ENCODE measurements around the gene BLM. TPM values are rescaled to one million over a fixed set of nuclear protein-coding genes. Genes with fewer than 3 reads are reported as not detected.

Gene BLM
- total and polyA plus RNA-seq, 4 donors: 2.2 to 8.7 (median 3.8) TPM

- H3K36me3 ChIP-seq (ENCODE audit: control insufficient read depth in 4 of 4, insufficient read depth in 4 of 4, low read length in 4 of 4): no peaks in the 10 kb centered on the region
- no peak for ATAC-seq (ENCODE audit: insufficient read depth, low FRiP score)
Observed at GRCh38 chr15:90701880-90702630, 15.1 kb upstream of the BLM start.

GRCh38 chr15:90703455-90703854 lies 13.7 kb upstream of the BLM start:
- 93 to 96% methylated on average over 5 of the region's 5 CpGs for WGBS, 2 donors

More at GRCh38 chr15:90701880-90702630, 15.1 kb upstream of the BLM start:
- DNase-seq: no peak
- Histone ChIP-seq H3K9me3 (ENCODE audit: control insufficient read depth in 4 of 4, insufficient read depth in 3 of 4, low read length in 3 of 4) (no peaks in the 10 kb centered on the region), H3K4me3 (no peak overlapping the region), H3K9ac (ENCODE audit: insufficient read depth in 1 of 2, low read length in 2 of 2) (no peak overlapping the region), H3K27me3 (ENCODE audit: control insufficient read depth in 3 of 3, insufficient read depth in 3 of 3, low read length in 2 of 3) (no peaks in the 10 kb centered on the region), H3K4me1 (ENCODE audit: control insufficient read depth in 5 of 5, insufficient read depth in 5 of 5, low read length in 5 of 5) (no peaks in the 10 kb centered on the region), H3K27ac (ENCODE audit: low read depth in 1 of 2, low read length in 1 of 2) (no peak overlapping the region)
- 60 to 74% methylated on average over 9 of the region's 9 CpGs for WGBS, 2 donors
- TF ChIP-seq CTCF (IDR thresholded peaks at IDR 0.05; ENCODE audit: control extremely low read depth, extremely low read depth): peak; percentile 2

GRCh38 chr15:90705212-90705611 lies 11.9 kb upstream of the BLM start:
- H3K27me3 ChIP-seq (ENCODE audit: control insufficient read depth in 3 of 3, insufficient read depth in 3 of 3, low read length in 2 of 3): no peaks in the 10 kb centered on the region
- H3K9me3 ChIP-seq (ENCODE audit: control insufficient read depth in 4 of 4, insufficient read depth in 3 of 4, low read length in 3 of 4): no peaks in the 10 kb centered on the region
- TF ChIP-seq CTCF (IDR thresholded peaks at IDR 0.05; ENCODE audit: control extremely low read depth, extremely low read depth): no peak
- no peaks in the 10 kb centered on the region for H3K36me3 ChIP-seq (ENCODE audit: control insufficient read depth in 4 of 4, insufficient read depth in 4 of 4, low read length in 4 of 4)
- peaks cover 0 to 2% (median 0%) of the 10 kb centered on the region in 5 donors for H3K4me1 ChIP-seq (ENCODE audit: control insufficient read depth in 5 of 5, insufficient read depth in 5 of 5, low read length in 5 of 5)
- H3K4me3 ChIP-seq: no peak overlapping the region
- WGBS, 2 donors: 85 to 96% methylated on average over 4 of the region's 4 CpGs
- DNase-seq (no peak), ATAC-seq (ENCODE audit: insufficient read depth, low FRiP score) (no peak)
- H3K9ac ChIP-seq (ENCODE audit: insufficient read depth in 1 of 2, low read length in 2 of 2): no peak overlapping the region
- H3K27ac ChIP-seq (ENCODE audit: low read depth in 1 of 2, low read length in 1 of 2): no peak overlapping the region

More at GRCh38 chr15:90703455-90703854, 13.7 kb upstream of the BLM start:
- H3K9me3 ChIP-seq (ENCODE audit: control insufficient read depth in 4 of 4, insufficient read depth in 3 of 4, low read length in 3 of 4): no peaks in the 10 kb centered on the region
- no peak for TF ChIP-seq CTCF (IDR thresholded peaks at IDR 0.05; ENCODE audit: control extremely low read depth, extremely low read depth)
- ATAC-seq (ENCODE audit: insufficient read depth, low FRiP score) (no peak), DNase-seq (no peak)
- no peaks in the 10 kb centered on the region for H3K36me3 ChIP-seq (ENCODE audit: control insufficient read depth in 4 of 4, insufficient read depth in 4 of 4, low read length in 4 of 4)
- no peaks in the 10 kb centered on the region for H3K27me3 ChIP-seq (ENCODE audit: control insufficient read depth in 3 of 3, insufficient read depth in 3 of 3, low read length in 2 of 3)
- H3K9ac ChIP-seq (ENCODE audit: insufficient read depth in 1 of 2, low read length in 2 of 2): no peak overlapping the region
- no peak overlapping the region for H3K27ac ChIP-seq (ENCODE audit: low read depth in 1 of 2, low read length in 1 of 2)
- H3K4me1 ChIP-seq (ENCODE audit: control insufficient read depth in 5 of 5, insufficient read depth in 5 of 5, low read length in 5 of 5): no peaks in the 10 kb centered on the region
- H3K4me3 ChIP-seq: no peak overlapping the region

Measured in lung (tissue), 12 donors.